Motor neuron (in vitro differentiated cells): ENCODE measurements around the gene LRP2BP. TPM values are rescaled to one million over a fixed set of nuclear protein-coding genes. Genes with fewer than 3 reads are reported as not detected.

Experiments used
- ATAC-seq, 8 experiments: fragments of 200-7000 bp; cut with Tn5 transposase; replicated peaks in 6 of 8; 2 replicates each; pipeline ENCODE4 v1.8.0; 2021; ENCODE audit warnings: mild to moderate bottlenecking in 8 of 8, moderate library complexity in 8 of 8
- H3K27ac ChIP-seq, 2 donors: fragments of 250-450 bp; sonication (Bioruptor Pico); 2 replicates each; pipeline ENCODE4 v1.9.0; 2021; ENCODE audit warnings: antibody characterized with exemption in 2 of 2, mild to moderate bottlenecking in 2 of 2, moderate library complexity in 1 of 2
- H3K4me1 ChIP-seq, 2 donors: fragments of 250-450 bp; sonication (Bioruptor Pico); replicated peaks in 1 of 2; 2 replicates each; pipeline ENCODE4 v1.6.1; 2021; ENCODE audit warnings: antibody characterized with exemption in 2 of 2, mild to moderate bottlenecking in 2 of 2, moderate library complexity in 1 of 2
- H3K4me3 ChIP-seq, 5 donors: fragments of 250-450 bp; sonication (Bioruptor Pico); 2 replicates each; pipeline ENCODE4 v1.9.0; 2021; ENCODE audit warnings: antibody characterized with exemption in 5 of 5, mild to moderate bottlenecking in 5 of 5, moderate library complexity in 4 of 5
- WGBS, 10 experiments: fragments of 450-650 bp; shearing (Covaris generic); methylation state at CpG; one replicate each; pipeline ENCODE4 v1.0.0; 2022; 5-methylcytosine and 5-hydroxymethylcytosine counted together
- in situ Hi-C, 9 experiments: fragments of 400-800 bp; cut with MboI; loops; one replicate each; pipeline ENCODE4 v1.15.0; 2021; ENCODE audit warnings: low sequenced_read_pairs in 9 of 9, low pct_unique_long_range_greater_than_20kb in 2 of 9; ENCODE audit not compliant: unreplicated experiment in 9 of 9
- total RNA-seq, 8 experiments: library from RNA; unstranded; fragments of 300-600 nt; gene quantifications; 2 replicates each; pipeline versions ENCODE4 v1.2.3 to v1.2.4, GENCODE V29; 2022

LRP2BP gene
- total RNA-seq, 8 experiments from 2014 or later: 1.5 to 19.6 (median 7.4) TPM

- in situ Hi-C loops: no loop called here
- Histone ChIP-seq H3K4me1 (peaks cover 3 to 18% of the 10 kb centered on the region in 2 donors), H3K4me3 (no peak overlapping the region), H3K27ac (no peak overlapping the region)
- peak in 6 of 8 experiments; percentile 14 to 76 (median 58) for ATAC-seq
- 21 to 66% (median 45%) methylated on average over 4 to 8 of the region's 10 CpGs; no CpG with 5 or more reads in 4 of the 10 experiments for WGBS, 10 experiments
These were observed 10.8 kb downstream of the LRP2BP start for GRCh38 chr4:185384930-185385331.

GRCh38 chr4:185384061-185384460, 11.7 kb downstream of the LRP2BP start:
- ATAC-seq: no peak
- no peak overlapping the region for H3K27ac ChIP-seq
- 86 to 100% (median 100%) methylated on average over 1 to 2 of the region's 2 CpGs; no CpG with 5 or more reads in 5 of the 10 experiments for WGBS, 10 experiments
- in situ Hi-C loops: no loop called here
- H3K4me1 ChIP-seq: peaks cover 3 to 18% of the 10 kb centered on the region in 2 donors
- no peak overlapping the region for H3K4me3 ChIP-seq

- in situ Hi-C loops: no loop called here
- no peak overlapping the region for H3K4me3 ChIP-seq
- peaks cover 3 to 18% of the 10 kb centered on the region in 2 donors for H3K4me1 ChIP-seq
- ATAC-seq: no peak
- no peak overlapping the region for H3K27ac ChIP-seq
- 100% methylated on average over 1 to 3 of the region's 4 CpGs; no CpG with 5 or more reads in 6 of the 10 experiments for WGBS, 10 experiments
These were observed 12.3 kb downstream of the LRP2BP start for GRCh38 chr4:185383451-185383850.

- in situ Hi-C loops: no loop called here
- H3K27ac ChIP-seq: no peak overlapping the region
- no peak for ATAC-seq
- no peak overlapping the region for H3K4me3 ChIP-seq
- H3K4me1 ChIP-seq: peaks cover 3 to 18% of the 10 kb centered on the region in 2 donors
These were observed 13.0 kb downstream of the LRP2BP start for GRCh38 chr4:185382754-185383153.

GRCh38 chr4:185381288-185382196, 14.2 kb downstream of the LRP2BP start:
- WGBS, 10 experiments: 7 to 100% (median 51%) methylated on average over 1 to 4 of the region's 4 CpGs
- ATAC-seq: peak in 3 of 8 experiments; percentile 72 to 83 (median 73)
- Histone ChIP-seq H3K27ac (no peak overlapping the region), H3K4me3 (no peak overlapping the region), H3K4me1 (peaks cover 3 to 18% of the 10 kb centered on the region in 2 donors)
- in situ Hi-C loops: no loop called here

GRCh38 chr4:185380320-185380719, 15.4 kb downstream of the LRP2BP start:
- Histone ChIP-seq H3K4me1 (peaks cover 3 to 12% of the 10 kb centered on the region in 2 donors), H3K4me3 (no peak overlapping the region), H3K27ac (no peak overlapping the region)
- no peak for ATAC-seq
- WGBS, 10 experiments: 78 to 100% (median 100%) methylated on average over 1 of the region's 1 CpG; no CpG with 5 or more reads in 3 of the 10 experiments
- in situ Hi-C loops: no loop called here

- no peak overlapping the region for H3K4me3 ChIP-seq
- ATAC-seq: no peak
- H3K27ac ChIP-seq: no peak overlapping the region
- in situ Hi-C loops: no loop called here
- H3K4me1 ChIP-seq: peaks cover 0 to 5% of the 10 kb centered on the region in 2 donors
- WGBS, 10 experiments: 73 to 100% (median 97%) methylated on average over 2 to 11 of the region's 13 CpGs; no CpG with 5 or more reads in 2 of the 10 experiments
These were observed 16.1 kb downstream of the LRP2BP start for GRCh38 chr4:185379326-185380295.

GRCh38 chr4:185378264-185378663, 17.5 kb downstream of the LRP2BP start:
- in situ Hi-C loops: no loop called here

GRCh38 chr4:185374573-185374972, 21.2 kb downstream of the LRP2BP start:
- no peak overlapping the region for H3K4me3 ChIP-seq
- in situ Hi-C loops: no loop called here
- no peak for ATAC-seq
- 85 to 100% (median 95%) methylated on average over 2 to 6 of the region's 6 CpGs; no CpG with 5 or more reads in 1 of the 10 experiments for WGBS, 10 experiments
- peaks cover 7 to 10% of the 10 kb centered on the region in 2 donors for H3K4me1 ChIP-seq
- no peak overlapping the region for H3K27ac ChIP-seq

More at GRCh38 chr4:185378264-185378663, 17.5 kb downstream of the LRP2BP start:
- Histone ChIP-seq H3K4me1 (no peaks in the 10 kb centered on the region), H3K4me3 (no peak overlapping the region), H3K27ac (no peak overlapping the region)
- ATAC-seq: no peak
- 80 to 100% (median 97%) methylated on average over 1 to 6 of the region's 6 CpGs; no CpG with 5 or more reads in 3 of the 10 experiments for WGBS, 10 experiments

- 85 to 100% (median 95%) methylated on average over 2 to 7 of the region's 7 CpGs for WGBS, 10 experiments
- Histone ChIP-seq H3K4me1 (peaks cover 11 to 12% of the 10 kb centered on the region in 2 donors), H3K4me3 (no peak overlapping the region), H3K27ac (no peak overlapping the region)
- no peak for ATAC-seq
- in situ Hi-C loops: no loop called here
These were observed 21.7 kb downstream of the LRP2BP start for GRCh38 chr4:185374027-185374426.

- Histone ChIP-seq H3K4me3 (no peak overlapping the region), H3K4me1 (peaks cover 11 to 12% of the 10 kb centered on the region in 2 donors), H3K27ac (no peak overlapping the region)
- in situ Hi-C loops: no loop called here
- 87 to 100% (median 96%) methylated on average over 2 to 10 of the region's 11 CpGs; no CpG with 5 or more reads in 3 of the 10 experiments for WGBS, 10 experiments
- ATAC-seq: peak in 1 of 8 experiments; percentile 61
These were observed 24.0 kb downstream of the LRP2BP start for GRCh38 chr4:185371702-185372101.

GRCh38 chr4:185370268-185370949, 25.3 kb downstream of the LRP2BP start:
- Histone ChIP-seq H3K27ac (no peak overlapping the region), H3K4me3 (no peak overlapping the region), H3K4me1 (peaks cover 11 to 12% of the 10 kb centered on the region in 2 donors)
- in situ Hi-C loops: no loop called here
- 66 to 100% (median 81%) methylated on average over 2 to 9 of the region's 11 CpGs for WGBS, 10 experiments
- ATAC-seq: peak in 5 of 8 experiments; percentile 75 to 92 (median 84)
